K562 (cell line): ENCODE data around the gene HOXB5. TPM values are rescaled to one million over a fixed set of nuclear protein-coding genes. Genes with fewer than 3 reads are reported as not detected.

Experiments
- ETV6 ChIP-seq, 3 experiments: fragments of 150-350 bp in 1 of 3; sonication (generic) in 1 of 3; formaldehyde crosslinking in 1 of 3; IDR thresholded peaks; 2 replicates each; pipeline versions ENCODE4 v1.6.1 to v1.8.0; 2014 to 2022; ENCODE audit warnings: borderline replicate concordance in 2 of 3, low read depth in 2 of 3, antibody characterized with exemption in 1 of 3, low read length in 1 of 3, mild to moderate bottlenecking in 1 of 3, missing genetic modification reagents in 1 of 3
- SRSF3 ChIP-seq: fragments of 200-400 bp; formaldehyde crosslinking; IDR thresholded peaks from 2 replicates; pipeline ENCODE4 v1.6.1; 2016; ENCODE audit warnings: mild to moderate bottlenecking, low read length, moderate library complexity; ENCODE audit not compliant: insufficient read depth
- polyA plus RNA-seq, 8 experiments: library from polyadenylated mRNA; depleted of rRNA in 4 of 8; stranded (reverse) in 5 of 8; unstranded in 3 of 8; fragments of >200 nt; fragmentation: Nextera tagmentation in 2 of 8; fragmentation: Illumina TruSeq in 1 of 8; extraction: Ambion mirVana in 2 of 8; extraction: Trizol in 1 of 8; gene quantifications; 2 replicates each; pipeline versions ENCODE4 v1.2.1 to v1.2.3, GENCODE V29; 2011 to 2014; ENCODE audit warnings: inconsistent platforms in 1 of 8, missing spikeins in 1 of 8
- total RNA-seq, 7 experiments: library from RNA; depleted of rRNA in 6 of 7; stranded (reverse); fragments of >200 nt in 6 of 7; fragmentation: Illumina TruSeq in 2 of 7; extraction: Trizol in 2 of 7; gene quantifications; 2 replicates each; pipeline versions ENCODE4 v1.2.1 to v1.2.3, GENCODE V29; 2011 to 2021; ENCODE audit warnings: low replicate concordance in 1 of 7
- TF ChIP-seq, protein P1 (sequence below), 2 experiments: fragments of 450-650 bp; formaldehyde crosslinking in 1 of 2; IDR thresholded peaks; 2 replicates each; pipeline versions ENCODE4 v1.4.0 to v1.6.1; 2014 to 2020; ENCODE audit warnings: mild to moderate bottlenecking in 2 of 2, borderline replicate concordance in 1 of 2, low read depth in 1 of 2
- TF ChIP-seq, protein P2 (sequence below): sonication (generic); formaldehyde crosslinking; IDR thresholded peaks from 2 replicates; pipeline ENCODE4 v1.8.0; 2023; ENCODE audit warnings: mild to moderate bottlenecking, missing genetic modification reagents
- TF ChIP-seq, protein P3 (sequence below), 2 experiments: fragments of 150-350 bp in 1 of 2; IDR thresholded peaks; 2 replicates each; pipeline ENCODE4 v1.6.1; 2012 to 2016; ENCODE audit warnings: low read depth in 2 of 2, low read length in 2 of 2, mild to moderate bottlenecking in 1 of 2, moderate library complexity in 1 of 2
- TF ChIP-seq, protein P4 (sequence below): sonication (generic); formaldehyde crosslinking; IDR thresholded peaks from 2 replicates; pipeline ENCODE4 v1.8.0; 2022; ENCODE audit warnings: mild to moderate bottlenecking, low read depth, missing genetic modification reagents

The HOXB5 gene
- total and polyA plus RNA-seq, 9 of the 15 experiments (the other 6 are each of a cell fraction or from before 2014, with no cell fraction given) = 0.24 to 2.7 (median 0.65) TPM

DNA sequence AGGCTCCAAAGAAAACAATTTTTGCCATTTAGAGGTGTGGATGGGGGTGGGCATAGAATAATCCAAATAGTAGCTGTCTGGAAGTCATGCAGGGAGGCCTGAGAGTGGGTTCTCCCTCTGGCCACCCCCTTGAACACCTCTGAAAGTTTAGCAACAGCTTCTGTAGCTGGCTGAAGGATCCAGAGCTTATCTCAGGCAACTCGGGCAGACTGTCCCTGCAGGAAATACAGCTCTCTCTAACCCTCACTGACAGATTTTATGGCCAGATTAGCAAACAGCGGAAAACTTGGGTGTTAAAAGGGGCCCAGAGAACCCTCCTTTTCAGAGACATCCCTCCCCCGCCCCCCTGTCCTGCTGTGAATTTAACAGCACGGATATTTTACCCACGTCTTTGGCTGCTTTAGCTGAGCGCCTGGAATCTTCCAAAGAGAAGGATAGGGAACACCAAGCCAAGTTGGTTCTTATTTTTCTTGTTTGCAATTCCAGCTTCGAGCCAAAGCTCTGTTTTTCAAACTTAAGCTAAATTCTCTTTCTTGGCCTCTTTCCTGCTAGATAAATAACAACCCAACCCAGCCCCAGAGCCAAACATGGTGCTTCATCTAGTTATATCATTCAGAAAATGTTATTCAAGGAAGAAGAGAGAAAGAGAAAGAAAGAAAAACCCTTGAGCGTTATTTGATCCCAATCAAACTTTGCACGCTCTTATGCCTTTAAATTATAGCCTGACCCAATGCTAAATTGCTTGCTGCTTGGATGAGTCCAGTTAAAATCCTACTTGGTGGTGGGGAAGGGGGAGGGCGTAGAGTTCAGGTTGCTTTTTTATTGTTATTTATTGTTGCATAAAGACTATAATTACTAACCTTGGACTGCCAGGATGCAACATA is 46.4 kb downstream of the HOXB5 start (continued):
- TF ChIP-seq, protein P1, sequence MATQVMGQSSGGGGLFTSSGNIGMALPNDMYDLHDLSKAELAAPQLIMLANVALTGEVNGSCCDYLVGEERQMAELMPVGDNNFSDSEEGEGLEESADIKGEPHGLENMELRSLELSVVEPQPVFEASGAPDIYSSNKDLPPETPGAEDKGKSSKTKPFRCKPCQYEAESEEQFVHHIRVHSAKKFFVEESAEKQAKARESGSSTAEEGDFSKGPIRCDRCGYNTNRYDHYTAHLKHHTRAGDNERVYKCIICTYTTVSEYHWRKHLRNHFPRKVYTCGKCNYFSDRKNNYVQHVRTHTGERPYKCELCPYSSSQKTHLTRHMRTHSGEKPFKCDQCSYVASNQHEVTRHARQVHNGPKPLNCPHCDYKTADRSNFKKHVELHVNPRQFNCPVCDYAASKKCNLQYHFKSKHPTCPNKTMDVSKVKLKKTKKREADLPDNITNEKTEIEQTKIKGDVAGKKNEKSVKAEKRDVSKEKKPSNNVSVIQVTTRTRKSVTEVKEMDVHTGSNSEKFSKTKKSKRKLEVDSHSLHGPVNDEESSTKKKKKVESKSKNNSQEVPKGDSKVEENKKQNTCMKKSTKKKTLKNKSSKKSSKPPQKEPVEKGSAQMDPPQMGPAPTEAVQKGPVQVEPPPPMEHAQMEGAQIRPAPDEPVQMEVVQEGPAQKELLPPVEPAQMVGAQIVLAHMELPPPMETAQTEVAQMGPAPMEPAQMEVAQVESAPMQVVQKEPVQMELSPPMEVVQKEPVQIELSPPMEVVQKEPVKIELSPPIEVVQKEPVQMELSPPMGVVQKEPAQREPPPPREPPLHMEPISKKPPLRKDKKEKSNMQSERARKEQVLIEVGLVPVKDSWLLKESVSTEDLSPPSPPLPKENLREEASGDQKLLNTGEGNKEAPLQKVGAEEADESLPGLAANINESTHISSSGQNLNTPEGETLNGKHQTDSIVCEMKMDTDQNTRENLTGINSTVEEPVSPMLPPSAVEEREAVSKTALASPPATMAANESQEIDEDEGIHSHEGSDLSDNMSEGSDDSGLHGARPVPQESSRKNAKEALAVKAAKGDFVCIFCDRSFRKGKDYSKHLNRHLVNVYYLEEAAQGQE (IDR thresholded peaks at IDR 0.05; ENCODE audit: borderline replicate concordance) = no peak; the same call in 1 of the 2 replicates
- TF ChIP-seq, protein P1 (CRISPR knock-in tag; IDR thresholded peaks at IDR 0.05; ENCODE audit: low read depth) = no peak
- TF ChIP-seq, protein P2, sequence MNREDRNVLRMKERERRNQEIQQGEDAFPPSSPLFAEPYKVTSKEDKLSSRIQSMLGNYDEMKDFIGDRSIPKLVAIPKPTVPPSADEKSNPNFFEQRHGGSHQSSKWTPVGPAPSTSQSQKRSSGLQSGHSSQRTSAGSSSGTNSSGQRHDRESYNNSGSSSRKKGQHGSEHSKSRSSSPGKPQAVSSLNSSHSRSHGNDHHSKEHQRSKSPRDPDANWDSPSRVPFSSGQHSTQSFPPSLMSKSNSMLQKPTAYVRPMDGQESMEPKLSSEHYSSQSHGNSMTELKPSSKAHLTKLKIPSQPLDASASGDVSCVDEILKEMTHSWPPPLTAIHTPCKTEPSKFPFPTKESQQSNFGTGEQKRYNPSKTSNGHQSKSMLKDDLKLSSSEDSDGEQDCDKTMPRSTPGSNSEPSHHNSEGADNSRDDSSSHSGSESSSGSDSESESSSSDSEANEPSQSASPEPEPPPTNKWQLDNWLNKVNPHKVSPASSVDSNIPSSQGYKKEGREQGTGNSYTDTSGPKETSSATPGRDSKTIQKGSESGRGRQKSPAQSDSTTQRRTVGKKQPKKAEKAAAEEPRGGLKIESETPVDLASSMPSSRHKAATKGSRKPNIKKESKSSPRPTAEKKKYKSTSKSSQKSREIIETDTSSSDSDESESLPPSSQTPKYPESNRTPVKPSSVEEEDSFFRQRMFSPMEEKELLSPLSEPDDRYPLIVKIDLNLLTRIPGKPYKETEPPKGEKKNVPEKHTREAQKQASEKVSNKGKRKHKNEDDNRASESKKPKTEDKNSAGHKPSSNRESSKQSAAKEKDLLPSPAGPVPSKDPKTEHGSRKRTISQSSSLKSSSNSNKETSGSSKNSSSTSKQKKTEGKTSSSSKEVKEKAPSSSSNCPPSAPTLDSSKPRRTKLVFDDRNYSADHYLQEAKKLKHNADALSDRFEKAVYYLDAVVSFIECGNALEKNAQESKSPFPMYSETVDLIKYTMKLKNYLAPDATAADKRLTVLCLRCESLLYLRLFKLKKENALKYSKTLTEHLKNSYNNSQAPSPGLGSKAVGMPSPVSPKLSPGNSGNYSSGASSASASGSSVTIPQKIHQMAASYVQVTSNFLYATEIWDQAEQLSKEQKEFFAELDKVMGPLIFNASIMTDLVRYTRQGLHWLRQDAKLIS = peak; percentile 74; the same call in 1 of the 2 replicates
- TF ChIP-seq, protein P3, sequence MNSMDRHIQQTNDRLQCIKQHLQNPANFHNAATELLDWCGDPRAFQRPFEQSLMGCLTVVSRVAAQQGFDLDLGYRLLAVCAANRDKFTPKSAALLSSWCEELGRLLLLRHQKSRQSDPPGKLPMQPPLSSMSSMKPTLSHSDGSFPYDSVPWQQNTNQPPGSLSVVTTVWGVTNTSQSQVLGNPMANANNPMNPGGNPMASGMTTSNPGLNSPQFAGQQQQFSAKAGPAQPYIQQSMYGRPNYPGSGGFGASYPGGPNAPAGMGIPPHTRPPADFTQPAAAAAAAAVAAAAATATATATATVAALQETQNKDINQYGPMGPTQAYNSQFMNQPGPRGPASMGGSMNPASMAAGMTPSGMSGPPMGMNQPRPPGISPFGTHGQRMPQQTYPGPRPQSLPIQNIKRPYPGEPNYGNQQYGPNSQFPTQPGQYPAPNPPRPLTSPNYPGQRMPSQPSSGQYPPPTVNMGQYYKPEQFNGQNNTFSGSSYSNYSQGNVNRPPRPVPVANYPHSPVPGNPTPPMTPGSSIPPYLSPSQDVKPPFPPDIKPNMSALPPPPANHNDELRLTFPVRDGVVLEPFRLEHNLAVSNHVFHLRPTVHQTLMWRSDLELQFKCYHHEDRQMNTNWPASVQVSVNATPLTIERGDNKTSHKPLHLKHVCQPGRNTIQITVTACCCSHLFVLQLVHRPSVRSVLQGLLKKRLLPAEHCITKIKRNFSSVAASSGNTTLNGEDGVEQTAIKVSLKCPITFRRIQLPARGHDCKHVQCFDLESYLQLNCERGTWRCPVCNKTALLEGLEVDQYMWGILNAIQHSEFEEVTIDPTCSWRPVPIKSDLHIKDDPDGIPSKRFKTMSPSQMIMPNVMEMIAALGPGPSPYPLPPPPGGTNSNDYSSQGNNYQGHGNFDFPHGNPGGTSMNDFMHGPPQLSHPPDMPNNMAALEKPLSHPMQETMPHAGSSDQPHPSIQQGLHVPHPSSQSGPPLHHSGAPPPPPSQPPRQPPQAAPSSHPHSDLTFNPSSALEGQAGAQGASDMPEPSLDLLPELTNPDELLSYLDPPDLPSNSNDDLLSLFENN (IDR thresholded peaks at IDR 0.05; ENCODE audit: low read depth in 2 of 2, low read length in 2 of 2) = peak in 1 of 2 experiments; percentile 85; a peak in 2 of 4 replicates
- TF ChIP-seq, protein P4, sequence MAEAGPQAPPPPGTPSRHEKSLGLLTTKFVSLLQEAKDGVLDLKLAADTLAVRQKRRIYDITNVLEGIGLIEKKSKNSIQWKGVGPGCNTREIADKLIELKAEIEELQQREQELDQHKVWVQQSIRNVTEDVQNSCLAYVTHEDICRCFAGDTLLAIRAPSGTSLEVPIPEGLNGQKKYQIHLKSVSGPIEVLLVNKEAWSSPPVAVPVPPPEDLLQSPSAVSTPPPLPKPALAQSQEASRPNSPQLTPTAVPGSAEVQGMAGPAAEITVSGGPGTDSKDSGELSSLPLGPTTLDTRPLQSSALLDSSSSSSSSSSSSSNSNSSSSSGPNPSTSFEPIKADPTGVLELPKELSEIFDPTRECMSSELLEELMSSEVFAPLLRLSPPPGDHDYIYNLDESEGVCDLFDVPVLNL = no peak
- TF ChIP-seq ETV6 (IDR thresholded peaks at IDR 0.05; ENCODE audit: borderline replicate concordance in 1 of 2, low read depth in 2 of 2, low read length in 1 of 2) = no peak
- TF ChIP-seq ETV6 (CRISPR knock-in tag; IDR thresholded peaks at IDR 0.05; ENCODE audit: borderline replicate concordance) = no peak
- TF ChIP-seq SRSF3 = no peak
